ENCODE results near the gene NMT1.

- TF ChIP-seq CTCF (IDR thresholded peaks at IDR 0.05 in 8 of 11, conservative IDR thresholded peaks at IDR 0.05 in 3 of 11), result no peak
- TF ChIP-seq POLR2A (IDR thresholded peaks at IDR 0.05), result no peak
These were observed 40.4 kb downstream of the NMT1 start for GRCh38 chr17:45101546-45101882.

Measured in spleen (tissue), 7 donors.